CD4-positive, alpha-beta memory T cell (primary cell): ENCODE measurements around the gene MACF1. TPM values are rescaled to one million over a fixed set of nuclear protein-coding genes. Genes with fewer than 3 reads are reported as not detected.
A peak's percentile ranks its signal among the peaks of the same experiment; 100 is the strongest.

Experiments used
- CTCF ChIA-PET: fragments of 350-600 bp; sonication (Branson Sonifier 250); formaldehyde crosslinking; loops from one replicate; lab custom pipeline; 2021; ENCODE audit warnings: inconsistent platforms; ENCODE audit not compliant: partially characterized antibody; lab: Charles Lee
- POLR2A ChIA-PET: fragments of 350-600 bp; sonication (Branson Sonifier 250); formaldehyde crosslinking; loops from one replicate; lab custom pipeline; 2021; ENCODE audit not compliant: partially characterized antibody; lab: Charles Lee
- DNase-seq, 5 donors: peaks; one replicate each; pipeline versions ENCODE4 v3.0.0 to v3.0.0-alpha.2; 2020 to 2022; ENCODE audit warnings: mixed read lengths in 1 of 5
- H3K27ac ChIP-seq: one replicate; pipeline ENCODE4 v1.7.0; 2013; ENCODE audit warnings: low read depth, low read length
- H3K27me3 ChIP-seq: 2 replicates; pipeline ENCODE4 v1.7.0; 2013; ENCODE audit warnings: mild to moderate bottlenecking, low read length, moderate library complexity; ENCODE audit not compliant: insufficient read depth
- H3K36me3 ChIP-seq: 2 replicates; pipeline ENCODE4 v1.7.0; 2013; ENCODE audit warnings: mild to moderate bottlenecking, low read length, moderate library complexity; ENCODE audit not compliant: insufficient read depth
- H3K4me1 ChIP-seq: 2 replicates; pipeline ENCODE4 v1.7.0; 2013; ENCODE audit warnings: mild to moderate bottlenecking, low read length, moderate library complexity; ENCODE audit not compliant: insufficient read depth
- H3K4me3 ChIP-seq, 2 donors: one replicate each; pipeline ENCODE4 v1.7.0; 2013; ENCODE audit warnings: low read length in 2 of 2, mild to moderate bottlenecking in 1 of 2
- H3K9me3 ChIP-seq, 2 donors: one replicate each; pipeline ENCODE4 v1.7.0; 2013; ENCODE audit warnings: low read length in 2 of 2, control low read depth in 1 of 2; ENCODE audit not compliant: control insufficient read depth in 1 of 2
- H3K27ac Mint-ChIP-seq, 7 donors: one replicate each; pipeline ENCODE4 v1.8.0; 2020 to 2021; ENCODE audit warnings: mixed read lengths in 7 of 7, mild to moderate bottlenecking in 6 of 7, inconsistent platforms in 3 of 7, moderate library complexity in 3 of 7
- H3K27me3 Mint-ChIP-seq, 2 donors: one replicate each; pipeline ENCODE4 v1.8.0; 2020 to 2021; ENCODE audit warnings: mixed read lengths in 2 of 2
- H3K36me3 Mint-ChIP-seq, 2 donors: one replicate each; pipeline ENCODE4 v1.8.0; 2020 to 2021; ENCODE audit warnings: mixed read lengths in 2 of 2, inconsistent platforms in 1 of 2, mild to moderate bottlenecking in 1 of 2
- H3K4me1 Mint-ChIP-seq, 4 donors: one replicate each; pipeline ENCODE4 v1.8.0; 2020 to 2021; ENCODE audit warnings: mixed read lengths in 4 of 4, mild to moderate bottlenecking in 1 of 4
- H3K4me3 Mint-ChIP-seq, 8 donors: one replicate each; pipeline ENCODE4 v1.8.0; 2020 to 2021; ENCODE audit warnings: mixed read lengths in 8 of 8, mild to moderate bottlenecking in 7 of 8, moderate library complexity in 6 of 8, inconsistent platforms in 3 of 8
- H3K9me3 Mint-ChIP-seq, 8 donors: one replicate each; pipeline ENCODE4 v1.8.0; 2020 to 2021; ENCODE audit warnings: mixed read lengths in 8 of 8, mild to moderate bottlenecking in 5 of 8, inconsistent platforms in 3 of 8, moderate library complexity in 1 of 8
- intact Hi-C: fragments of 100-400 bp; cut with micrococcal nuclease; formaldehyde crosslinking; loops from one replicate; pipeline ENCODE4 v1.15.1; 2023
- polyA plus RNA-seq, 2 donors: library from polyadenylated mRNA; unstranded; fragments of 300-500 nt; fragmentation: Illumina TruSeq; gene quantifications; one replicate each; pipeline ENCODE4 v1.2.3, GENCODE V29; 2021
- total RNA-seq, 2 experiments: library from RNA; stranded (reverse); gene quantifications; one replicate each; pipeline ENCODE4 v1.2.3, GENCODE V29; 2021

The MACF1 gene
- total and polyA plus RNA-seq, 4 experiments from 2014 or later: 6.8 to 387 (median 222) TPM

- no peak overlapping the region for H3K27ac ChIP-seq
- POLR2A ChIA-PET: no interaction called here
- no peak for DNase-seq
- Mint-ChIP-seq H3K4me1 (peaks cover 14 to 34% (median 20%) of the 10 kb centered on the region in 4 donors), H3K9me3 (no peaks in the 10 kb centered on the region), H3K27me3 (no peaks in the 10 kb centered on the region), H3K4me3 (no peak overlapping the region), H3K27ac (peak overlapping the region in 5 of 7 donors; percentile 17 to 57 (median 24)), H3K36me3 (peaks cover 37 to 54% of the 10 kb centered on the region in 2 donors)
- H3K4me1 ChIP-seq: peaks cover 3% of the 10 kb centered on the region
- peaks cover 27% of the 10 kb centered on the region for H3K36me3 ChIP-seq
- no peaks in the 10 kb centered on the region for H3K27me3 ChIP-seq
- CTCF ChIA-PET: interaction anchor here (2.1 kb wide), 1 partner anchor 10 kb away, joined by 17 read pairs; no protein-coding TSS in a partner anchor
- no peaks in the 10 kb centered on the region for H3K9me3 ChIP-seq
- intact Hi-C loops: no loop called here
- H3K4me3 ChIP-seq: no peak overlapping the region
These were observed 216.0 kb downstream of the MACF1 start for GRCh38 chr1:39420493-39420892.

- intact Hi-C loops: no loop called here
- H3K27me3 Mint-ChIP-seq: no peaks in the 10 kb centered on the region
- H3K36me3 Mint-ChIP-seq: peaks cover 54 to 62% of the 10 kb centered on the region in 2 donors
- H3K4me1 ChIP-seq: peaks cover 3% of the 10 kb centered on the region
- H3K4me3 Mint-ChIP-seq: no peak overlapping the region
- no peaks in the 10 kb centered on the region for H3K9me3 ChIP-seq
- no peak for DNase-seq
- H3K4me1 Mint-ChIP-seq: peaks cover 14 to 28% (median 14%) of the 10 kb centered on the region in 4 donors
- peaks cover 41% of the 10 kb centered on the region for H3K36me3 ChIP-seq
- H3K9me3 Mint-ChIP-seq: no peaks in the 10 kb centered on the region
- no peak overlapping the region for H3K27ac ChIP-seq
- H3K27me3 ChIP-seq: no peaks in the 10 kb centered on the region
- CTCF ChIA-PET: no interaction called here
- H3K27ac Mint-ChIP-seq: peak overlapping the region in 3 of 7 donors; percentile 14 to 56 (median 55)
- no peak overlapping the region for H3K4me3 ChIP-seq
- POLR2A ChIA-PET: no interaction called here
These were observed 218.1 kb downstream of the MACF1 start for GRCh38 chr1:39422614-39423013.

GRCh38 chr1:39425151-39425550 lies 220.7 kb downstream of the MACF1 start:
- Mint-ChIP-seq H3K27me3 (no peaks in the 10 kb centered on the region), H3K9me3 (no peaks in the 10 kb centered on the region), H3K4me3 (no peak overlapping the region), H3K36me3 (peaks cover 72 to 74% of the 10 kb centered on the region in 2 donors), H3K27ac (peak overlapping the region in 3 of 7 donors; percentile 2 to 81 (median 54)), H3K4me1 (peaks cover 8 to 15% (median 9%) of the 10 kb centered on the region in 4 donors)
- intact Hi-C loops: no loop called here
- Histone ChIP-seq H3K9me3 (no peaks in the 10 kb centered on the region), H3K36me3 (peaks cover 66% of the 10 kb centered on the region), H3K4me3 (no peak overlapping the region), H3K27me3 (no peaks in the 10 kb centered on the region), H3K4me1 (no peaks in the 10 kb centered on the region), H3K27ac (no peak overlapping the region)
- ChIA-PET POLR2A (interaction anchor here (0.9 kb wide), 1 partner anchor 14 kb away, joined by 3 read pairs; no protein-coding TSS in a partner anchor), CTCF (interaction anchor here (1.1 to 3.3 kb wide), 7 partner anchors 10 to 326 kb away, joined by 3 to 20 read pairs (median 4); no protein-coding TSS in a partner anchor)
- DNase-seq: no peak

DNA sequence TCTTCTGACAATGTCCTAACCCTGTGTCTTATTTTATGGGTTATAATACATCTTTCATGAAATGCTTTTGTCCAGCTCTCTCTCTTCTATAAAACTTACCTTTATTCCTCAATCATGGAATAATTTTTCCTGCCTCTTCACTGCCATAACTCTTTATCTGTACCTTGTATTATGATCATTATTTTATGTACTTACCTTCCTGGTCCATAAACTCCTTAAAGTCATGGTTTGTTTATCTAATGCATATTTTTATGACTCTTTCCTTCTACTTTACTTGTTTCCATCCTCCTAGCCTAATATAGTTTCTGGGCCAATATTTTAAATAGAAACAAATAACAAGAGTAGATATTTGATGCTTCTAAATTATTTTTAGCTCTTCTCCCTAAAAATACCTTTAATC lies 221.1 kb downstream of the MACF1 start:
- peaks cover 75 to 78% of the 10 kb centered on the region in 2 donors for H3K36me3 Mint-ChIP-seq
- POLR2A ChIA-PET: no interaction called here
- H3K27ac ChIP-seq: no peak overlapping the region

DNA sequence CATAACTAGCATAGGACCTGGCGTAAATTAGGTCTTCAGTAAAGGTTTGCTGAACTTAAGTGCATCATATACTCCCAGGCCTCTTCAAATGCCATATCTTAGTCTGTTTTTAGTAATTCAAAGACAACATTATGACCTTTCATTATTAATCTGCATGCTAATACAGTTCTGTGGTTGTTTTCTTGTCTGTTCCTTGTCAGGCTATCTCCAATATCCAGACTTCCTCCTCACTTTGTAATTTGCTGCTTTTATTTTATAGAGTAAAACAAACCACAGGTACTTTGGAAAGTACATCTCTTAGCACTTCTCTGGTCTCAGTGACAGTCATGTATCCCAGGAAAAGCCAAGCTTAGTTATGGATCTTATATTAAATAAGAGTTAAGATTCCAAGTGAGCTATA lies 221.9 kb downstream of the MACF1 start:
- Mint-ChIP-seq H3K36me3 (peaks cover 76 to 84% of the 10 kb centered on the region in 2 donors), H3K4me1 (peaks cover 6 to 9% (median 8%) of the 10 kb centered on the region in 4 donors), H3K9me3 (no peaks in the 10 kb centered on the region), H3K27me3 (no peaks in the 10 kb centered on the region), H3K4me3 (no peak overlapping the region), H3K27ac (peak overlapping the region in 3 of 7 donors; percentile 47 to 57 (median 54))
- Histone ChIP-seq H3K27ac (no peak overlapping the region), H3K36me3 (peaks cover 78% of the 10 kb centered on the region), H3K4me3 (no peak overlapping the region), H3K4me1 (no peaks in the 10 kb centered on the region), H3K27me3 (no peaks in the 10 kb centered on the region), H3K9me3 (no peaks in the 10 kb centered on the region)
- POLR2A ChIA-PET: interaction anchor here (0.6 kb wide), 1 partner anchor 32 kb away, joined by 3 read pairs; no protein-coding TSS in a partner anchor
- no peak for DNase-seq
- intact Hi-C loops: no loop called here
- CTCF ChIA-PET: interaction anchor here (1.9 to 3.3 kb wide), 2 partner anchors 12 to 15 kb away, joined by 4 to 20 read pairs; no protein-coding TSS in a partner anchor

More for the DNA sequence above, 221.1 kb downstream of the MACF1 start:
- Histone ChIP-seq H3K9me3 (no peaks in the 10 kb centered on the region), H3K27me3 (no peaks in the 10 kb centered on the region), H3K36me3 (peaks cover 70% of the 10 kb centered on the region), H3K4me3 (no peak overlapping the region), H3K4me1 (no peaks in the 10 kb centered on the region)
- Mint-ChIP-seq H3K4me3 (no peak overlapping the region), H3K9me3 (no peaks in the 10 kb centered on the region), H3K27ac (peak overlapping the region in 5 of 7 donors; percentile 13 to 54 (median 38)), H3K27me3 (no peaks in the 10 kb centered on the region), H3K4me1 (peaks cover 8 to 13% (median 9%) of the 10 kb centered on the region in 4 donors)
- intact Hi-C loops: no loop called here
- CTCF ChIA-PET: interaction anchor here (1.2 to 3.3 kb wide), 5 partner anchors 10 to 327 kb away, joined by 3 to 20 read pairs (median 4); no protein-coding TSS in a partner anchor
- no peak for DNase-seq

- no peaks in the 10 kb centered on the region for H3K9me3 ChIP-seq
- CTCF ChIA-PET: interaction anchor here (1.1 kb wide), 1 partner anchor 16 kb away, joined by 3 read pairs; no protein-coding TSS in a partner anchor
- H3K4me3 ChIP-seq: no peak overlapping the region
- H3K4me1 Mint-ChIP-seq: peaks cover under 1 to 6% (median 4%) of the 10 kb centered on the region in 4 donors
- H3K4me1 ChIP-seq: no peaks in the 10 kb centered on the region
- DNase-seq: no peak
- POLR2A ChIA-PET: interaction anchor here (0.6 kb wide), 1 partner anchor 44 kb away, joined by 3 read pairs; no protein-coding TSS in a partner anchor
- no peak overlapping the region for H3K27ac ChIP-seq
- peaks cover 79% of the 10 kb centered on the region for H3K36me3 ChIP-seq
- no peaks in the 10 kb centered on the region for H3K27me3 Mint-ChIP-seq
- H3K4me3 Mint-ChIP-seq: no peak overlapping the region
- peak overlapping the region in 3 of 7 donors; percentile 41 to 51 (median 47) for H3K27ac Mint-ChIP-seq
- H3K9me3 Mint-ChIP-seq: no peaks in the 10 kb centered on the region
- peaks cover 80 to 85% of the 10 kb centered on the region in 2 donors for H3K36me3 Mint-ChIP-seq
- intact Hi-C loops: no loop called here
- no peaks in the 10 kb centered on the region for H3K27me3 ChIP-seq
These were observed 222.9 kb downstream of the MACF1 start for GRCh38 chr1:39427374-39427773.

DNA sequence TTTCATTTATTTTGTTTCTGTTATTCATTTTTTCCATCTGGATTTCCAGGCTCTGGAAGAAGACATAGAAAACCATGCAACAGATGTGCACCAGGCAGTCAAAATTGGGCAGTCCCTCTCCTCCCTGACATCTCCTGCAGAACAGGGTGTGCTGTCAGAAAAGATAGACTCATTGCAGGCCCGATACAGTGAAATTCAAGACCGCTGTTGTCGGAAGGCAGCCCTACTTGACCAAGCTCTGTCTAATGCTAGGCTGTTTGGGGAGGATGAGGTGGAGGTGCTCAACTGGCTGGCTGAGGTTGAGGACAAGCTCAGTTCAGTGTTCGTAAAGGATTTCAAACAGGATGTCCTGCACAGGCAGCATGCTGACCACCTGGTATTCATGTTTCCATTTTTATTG lies 223.4 kb downstream of the MACF1 start:
- intact Hi-C loops: no loop called here
- peak overlapping the region in 1 of 7 donors; percentile 48 for H3K27ac Mint-ChIP-seq
- POLR2A ChIA-PET: no interaction called here

More for the DNA sequence above, 223.4 kb downstream of the MACF1 start:
- no peak for DNase-seq
- CTCF ChIA-PET: interaction anchor here (1.1 kb wide), 1 partner anchor 17 kb away, joined by 3 read pairs; no protein-coding TSS in a partner anchor
- Mint-ChIP-seq H3K4me3 (no peak overlapping the region), H3K27me3 (no peaks in the 10 kb centered on the region), H3K36me3 (peaks cover 79 to 85% of the 10 kb centered on the region in 2 donors), H3K9me3 (no peaks in the 10 kb centered on the region), H3K4me1 (peaks cover 0 to 4% (median 2%) of the 10 kb centered on the region in 4 donors)
- no peak overlapping the region for H3K27ac ChIP-seq
- H3K4me1 ChIP-seq: no peaks in the 10 kb centered on the region
- no peak overlapping the region for H3K4me3 ChIP-seq
- H3K9me3 ChIP-seq: no peaks in the 10 kb centered on the region
- peaks cover 79% of the 10 kb centered on the region for H3K36me3 ChIP-seq
- H3K27me3 ChIP-seq: no peaks in the 10 kb centered on the region
